Measurements from ENCODE around the gene DIP2A. TPM values are rescaled to one million over a fixed set of nuclear protein-coding genes. Genes with fewer than 3 reads are reported as not detected.

DIP2A gene
- total RNA-seq, 6 experiments from 2014 or later, result 20.0 to 24.1 (median 21.7) TPM

DNA sequence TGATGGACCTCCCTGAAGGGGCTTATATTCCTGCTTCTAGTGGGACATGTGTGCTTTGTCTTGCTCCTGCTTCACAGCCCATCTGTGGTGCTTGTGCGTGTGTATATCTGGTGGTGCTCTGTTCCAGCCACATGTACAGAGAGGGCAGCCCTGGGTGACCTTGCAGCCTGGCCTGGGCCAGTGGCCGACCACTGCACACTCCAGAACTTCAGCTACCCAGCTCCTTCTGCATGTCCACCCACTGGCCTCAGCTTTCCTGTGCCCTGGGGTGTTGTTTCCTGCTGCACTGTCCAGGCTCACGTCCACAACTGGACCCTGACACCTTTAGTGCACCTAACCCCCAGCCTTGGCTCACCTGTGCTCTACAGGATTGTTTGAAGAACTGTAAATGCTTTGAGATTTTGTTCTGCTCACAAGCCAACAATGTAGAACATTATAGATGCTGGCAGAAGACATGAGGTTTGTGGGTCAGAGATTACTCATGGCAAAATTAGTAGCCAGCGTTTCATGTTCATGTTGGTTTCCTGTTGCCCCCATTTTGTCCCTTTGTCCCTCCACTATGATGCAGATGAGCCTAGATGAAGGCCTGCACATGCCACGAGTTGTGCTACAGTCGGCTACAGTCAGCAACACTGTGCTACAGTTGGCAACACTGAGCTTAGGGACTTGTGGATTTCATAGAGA is 151.5 kb downstream of the DIP2A start:
- H3K27ac Mint-ChIP-seq, result no peak overlapping the region
- H3K36me3 Mint-ChIP-seq (ENCODE audit: low read depth), result no peaks in the 10 kb centered on the region
- no peak overlapping the region for H3K4me3 Mint-ChIP-seq
- peaks cover 5% of the 10 kb centered on the region for H3K9me3 Mint-ChIP-seq
- H3K27me3 Mint-ChIP-seq (ENCODE audit: insufficient read depth), result peaks cover 28% of the 10 kb centered on the region
- H3K4me1 Mint-ChIP-seq (ENCODE audit: low read depth), result 0 out of 2 replicates have a peak, but pooled peaks cover 7% of the 10 kb centered on the region
- no peak for DNase-seq
- TF ChIP-seq, protein P1, sequence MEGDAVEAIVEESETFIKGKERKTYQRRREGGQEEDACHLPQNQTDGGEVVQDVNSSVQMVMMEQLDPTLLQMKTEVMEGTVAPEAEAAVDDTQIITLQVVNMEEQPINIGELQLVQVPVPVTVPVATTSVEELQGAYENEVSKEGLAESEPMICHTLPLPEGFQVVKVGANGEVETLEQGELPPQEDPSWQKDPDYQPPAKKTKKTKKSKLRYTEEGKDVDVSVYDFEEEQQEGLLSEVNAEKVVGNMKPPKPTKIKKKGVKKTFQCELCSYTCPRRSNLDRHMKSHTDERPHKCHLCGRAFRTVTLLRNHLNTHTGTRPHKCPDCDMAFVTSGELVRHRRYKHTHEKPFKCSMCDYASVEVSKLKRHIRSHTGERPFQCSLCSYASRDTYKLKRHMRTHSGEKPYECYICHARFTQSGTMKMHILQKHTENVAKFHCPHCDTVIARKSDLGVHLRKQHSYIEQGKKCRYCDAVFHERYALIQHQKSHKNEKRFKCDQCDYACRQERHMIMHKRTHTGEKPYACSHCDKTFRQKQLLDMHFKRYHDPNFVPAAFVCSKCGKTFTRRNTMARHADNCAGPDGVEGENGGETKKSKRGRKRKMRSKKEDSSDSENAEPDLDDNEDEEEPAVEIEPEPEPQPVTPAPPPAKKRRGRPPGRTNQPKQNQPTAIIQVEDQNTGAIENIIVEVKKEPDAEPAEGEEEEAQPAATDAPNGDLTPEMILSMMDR (IDR thresholded peaks at IDR 0.05), result no peak

DNA sequence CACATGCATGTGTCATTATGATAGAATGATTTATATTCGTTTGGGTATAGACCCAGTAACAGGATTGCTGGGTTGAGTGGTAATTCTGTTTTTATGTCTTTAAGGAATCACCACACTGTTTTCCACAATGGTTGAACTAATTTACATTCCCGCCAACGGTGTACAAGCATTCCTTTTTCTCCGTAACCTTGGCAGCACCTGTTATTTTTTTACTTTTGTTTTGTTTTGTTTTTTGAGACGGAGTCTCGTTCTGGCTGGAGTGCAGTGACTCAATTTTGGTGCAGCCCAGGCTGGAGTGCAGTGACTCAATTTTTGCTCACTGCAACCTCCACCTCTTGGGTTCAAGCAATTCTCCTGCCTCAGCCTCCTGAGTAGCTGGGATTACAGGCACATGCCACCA is 154.7 kb downstream of the DIP2A start:
- TF ChIP-seq, protein P1 (IDR thresholded peaks at IDR 0.05), result no peak
- H3K27me3 Mint-ChIP-seq (ENCODE audit: insufficient read depth), result peaks cover 21% of the 10 kb centered on the region
- no peaks in the 10 kb centered on the region for H3K36me3 Mint-ChIP-seq (ENCODE audit: low read depth)
- peaks cover 5% of the 10 kb centered on the region for H3K9me3 Mint-ChIP-seq
- no peak overlapping the region for H3K27ac Mint-ChIP-seq
- DNase-seq, result no peak
- H3K4me3 Mint-ChIP-seq, result no peak overlapping the region
- 0 out of 2 replicates have a peak, but pooled peaks cover 6% of the 10 kb centered on the region for H3K4me1 Mint-ChIP-seq (ENCODE audit: low read depth)

DNA sequence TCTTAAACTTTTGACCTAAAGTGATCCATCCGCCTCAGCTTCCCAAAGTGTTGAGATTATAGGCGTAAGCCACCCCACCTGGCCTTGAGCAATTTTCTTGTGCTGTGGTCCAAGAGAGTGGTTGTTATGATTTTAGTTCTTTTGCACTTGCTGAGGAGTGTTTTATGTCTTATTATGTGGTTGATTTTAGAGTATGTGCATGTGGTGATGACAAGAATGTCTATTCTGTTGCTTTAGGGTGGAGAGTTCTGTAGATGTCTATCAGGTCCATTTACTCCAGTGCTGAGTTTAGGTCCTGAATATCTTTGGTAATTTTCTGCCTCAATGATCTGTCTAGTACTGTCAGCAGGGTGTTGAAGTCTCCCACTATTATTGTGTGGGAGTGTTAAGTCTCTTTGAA is 157.4 kb downstream of the DIP2A start:
- TF ChIP-seq, protein P1 (IDR thresholded peaks at IDR 0.05), result no peak
- peaks cover 20% of the 10 kb centered on the region for H3K4me1 Mint-ChIP-seq (ENCODE audit: low read depth)
- H3K4me3 Mint-ChIP-seq, result no peak overlapping the region
- H3K36me3 Mint-ChIP-seq (ENCODE audit: low read depth), result peaks cover 18% of the 10 kb centered on the region
- no peak for DNase-seq
- H3K27me3 Mint-ChIP-seq (ENCODE audit: insufficient read depth), result peaks cover 12% of the 10 kb centered on the region
- H3K9me3 Mint-ChIP-seq, result peaks cover 18% of the 10 kb centered on the region
- no peak overlapping the region for H3K27ac Mint-ChIP-seq

DNA sequence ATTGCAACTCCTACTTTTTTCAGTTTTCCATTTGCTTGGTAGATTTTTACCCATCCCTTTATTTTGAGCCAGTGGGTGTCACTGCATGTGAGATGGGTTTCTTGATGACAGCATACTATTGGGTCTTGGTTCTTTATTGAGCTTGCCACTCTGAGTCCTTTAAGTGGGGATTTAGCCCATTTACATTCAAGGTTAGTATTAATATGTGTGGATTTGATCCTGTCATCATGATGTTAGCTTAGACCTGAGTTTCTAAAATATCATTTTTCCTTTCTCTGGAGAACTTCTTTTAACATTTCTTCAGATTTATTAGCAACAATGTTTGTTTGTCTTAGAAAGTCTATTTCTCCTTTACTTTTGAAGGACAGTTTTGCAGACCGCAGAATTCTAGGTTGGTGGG is 158.0 kb downstream of the DIP2A start:
- no peak for DNase-seq
- H3K27ac Mint-ChIP-seq, result no peak overlapping the region
- no peak overlapping the region for H3K4me3 Mint-ChIP-seq
- peaks cover 18% of the 10 kb centered on the region for H3K36me3 Mint-ChIP-seq (ENCODE audit: low read depth)
- TF ChIP-seq, protein P1 (IDR thresholded peaks at IDR 0.05), result no peak
- peaks cover 20% of the 10 kb centered on the region for H3K4me1 Mint-ChIP-seq (ENCODE audit: low read depth)
- H3K9me3 Mint-ChIP-seq, result peaks cover 18% of the 10 kb centered on the region
- peaks cover 12% of the 10 kb centered on the region for H3K27me3 Mint-ChIP-seq (ENCODE audit: insufficient read depth)

DNA sequence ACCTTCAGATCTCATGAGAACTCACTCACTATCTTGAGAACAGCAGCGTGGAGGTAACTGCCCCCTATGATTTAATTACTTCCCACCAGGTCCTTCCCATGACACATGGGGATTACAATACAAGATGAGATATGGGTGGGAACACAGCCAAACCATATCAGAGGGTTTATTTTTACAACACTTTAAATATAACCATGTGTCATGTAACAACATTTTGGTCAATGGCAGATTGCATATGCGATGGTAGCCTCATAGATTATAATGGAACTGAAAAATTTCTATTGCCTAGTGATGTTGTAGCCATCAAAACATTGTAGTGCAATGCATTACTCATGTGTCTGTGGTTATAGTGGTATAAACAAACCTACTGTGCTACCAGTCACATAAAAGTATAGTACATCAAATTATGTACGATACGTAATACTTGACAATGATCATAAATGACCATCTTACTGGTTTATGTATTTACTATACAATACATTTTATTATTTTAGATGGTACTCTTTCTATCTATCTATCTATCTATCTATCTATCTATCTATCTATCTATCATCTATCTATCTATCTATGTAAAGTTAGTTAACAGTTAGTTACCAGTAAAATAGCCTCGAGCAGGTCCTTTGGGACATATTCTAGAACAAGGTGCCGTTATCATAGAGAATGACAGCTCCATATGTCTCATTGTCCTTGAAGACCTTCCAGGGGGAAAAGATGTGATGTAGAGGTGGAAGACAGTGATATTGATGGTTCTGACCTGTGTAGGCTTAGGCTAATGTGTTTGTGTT is 158.8 kb downstream of the DIP2A start:
- Mint-ChIP-seq H3K4me3 (no peak overlapping the region), H3K27me3 (ENCODE audit: insufficient read depth) (peaks cover 12% of the 10 kb centered on the region), H3K9me3 (peaks cover 18% of the 10 kb centered on the region), H3K36me3 (ENCODE audit: low read depth) (peaks cover 18% of the 10 kb centered on the region), H3K4me1 (ENCODE audit: low read depth) (peaks cover 20% of the 10 kb centered on the region), H3K27ac (no peak overlapping the region)
- TF ChIP-seq, protein P1 (IDR thresholded peaks at IDR 0.05), result no peak
- DNase-seq, result peak; percentile 37

Data from HFFc6 (cell line).